Left lung (tissue), 14 donors: ENCODE data around the gene TMEM266. TPM values are rescaled to one million over a fixed set of nuclear protein-coding genes. Genes with fewer than 3 reads are reported as not detected.
"Not testable (repeated sequence)": the region's sequence is repeated elsewhere in the genome, so short reads cannot be mapped to it uniquely, and the experiment has no call there.

Experiments used
- ATAC-seq: fragments of 200-7000 bp; cut with Tn5 transposase; one replicate; pipeline ENCODE4 v1.9.1; 2020; ENCODE audit warnings: moderate library complexity
- DNase-seq, 4 donors: peaks; one replicate each; pipeline ENCODE4 v3.0.0-alpha.2; 2013 to 2020
- H3K27ac ChIP-seq, 2 donors: fragments of 200-600 bp; sonication (generic) in 1 of 2; one replicate each; pipeline versions ENCODE4 v1.5.0 to v1.8.0; 2020 to 2021
- H3K27me3 ChIP-seq, 2 donors: fragments of 200-600 bp; sonication (generic) in 1 of 2; one replicate each; pipeline versions ENCODE4 v1.5.0 to v1.8.0; 2020 to 2021
- H3K36me3 ChIP-seq, 2 donors: fragments of 200-600 bp; sonication (generic) in 1 of 2; one replicate each; pipeline versions ENCODE4 v1.5.0 to v1.8.0; 2020 to 2021
- H3K4me1 ChIP-seq, 2 donors: fragments of 200-600 bp; one replicate each; pipeline ENCODE4 v1.8.0; 2021
- H3K4me3 ChIP-seq, 2 donors: fragments of 200-600 bp; sonication (generic) in 1 of 2; one replicate each; pipeline versions ENCODE4 v1.5.0 to v1.8.0; 2020 to 2021; ENCODE audit warnings: mild to moderate bottlenecking in 1 of 2
- H3K9me3 ChIP-seq, 2 donors: fragments of 200-600 bp; sonication (generic) in 1 of 2; one replicate each; pipeline versions ENCODE4 v1.5.0 to v1.8.0; 2020 to 2021
- intact Hi-C, 2 donors: fragments of 100-400 bp; cut with DNase I; formaldehyde crosslinking; loops; one replicate each; pipeline versions ENCODE4 v1.11.2 to v1.14.2; 2022
- long read RNA-seq, 12 donors: library from polyadenylated mRNA in 2 of 12; unstranded in 2 of 12; transcript quantifications; one replicate each; pipeline ENCODE4 v2.0.0 and lab custom pipeline, GENCODE V29; 2019 to 2026
- polyA plus RNA-seq, 6 donors: library from polyadenylated mRNA; unstranded; fragments of 120-200 nt; gene quantifications; one replicate each; pipeline ENCODE4 v1.2.1, GENCODE V29; 2013; ENCODE audit not compliant: insufficient read length in 6 of 6
- total RNA-seq, 2 donors: library from RNA; stranded (reverse); fragmentation: NEBNext Ultra II Directional; extraction: Animal tissue kit (Norgen Biotek cat#: 25700); gene quantifications; one replicate each; pipeline ENCODE4 v1.2.1, GENCODE V29; 2021
- TF ChIP-seq, protein P1 (sequence below), 2 donors: fragments of 200-600 bp; sonication (generic) in 1 of 2; IDR thresholded peaks; one replicate each; pipeline versions ENCODE4 v1.5.0 to v1.8.0; 2021; ENCODE audit warnings: antibody characterized with exemption in 2 of 2
- donor health status: DM: no; HTN: yes; CAD: no.
- donor health status: DM: no; HTN: no; CAD: no.

Gene TMEM266, protein sequence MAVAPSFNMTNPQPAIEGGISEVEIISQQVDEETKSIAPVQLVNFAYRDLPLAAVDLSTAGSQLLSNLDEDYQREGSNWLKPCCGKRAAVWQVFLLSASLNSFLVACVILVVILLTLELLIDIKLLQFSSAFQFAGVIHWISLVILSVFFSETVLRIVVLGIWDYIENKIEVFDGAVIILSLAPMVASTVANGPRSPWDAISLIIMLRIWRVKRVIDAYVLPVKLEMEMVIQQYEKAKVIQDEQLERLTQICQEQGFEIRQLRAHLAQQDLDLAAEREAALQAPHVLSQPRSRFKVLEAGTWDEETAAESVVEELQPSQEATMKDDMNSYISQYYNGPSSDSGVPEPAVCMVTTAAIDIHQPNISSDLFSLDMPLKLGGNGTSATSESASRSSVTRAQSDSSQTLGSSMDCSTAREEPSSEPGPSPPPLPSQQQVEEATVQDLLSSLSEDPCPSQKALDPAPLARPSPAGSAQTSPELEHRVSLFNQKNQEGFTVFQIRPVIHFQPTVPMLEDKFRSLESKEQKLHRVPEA
- total RNA-seq (1 to 10 TPM; 1.1 to 2.8 TPM), polyA plus RNA-seq (1 to 10 TPM; 2.1 to 2.9 (median 2.3) TPM)
- long read RNA-seq, donor 1, partial matches to known transcripts: 122 of 177 reads
- long read RNA-seq, donor 1, other reads (novel, unspliced or antisense): 55 of 177 reads
- long read RNA-seq, donor 2, partial matches to known transcripts: 134 of 175 reads
- long read RNA-seq, donor 2, other reads (novel, unspliced or antisense): 41 of 175 reads
- long read RNA-seq, donor 3: 0 reads
- long read RNA-seq, donor 4: 0 reads
- long read RNA-seq, donor 5, partial matches to known transcripts: 0 of 1 reads
- long read RNA-seq, donor 5, other reads (novel, unspliced or antisense): 0 of 1 reads
- long read RNA-seq, donor 6, partial matches to known transcripts: 84 of 121 reads
- long read RNA-seq, donor 6, other reads (novel, unspliced or antisense): 37 of 121 reads
- long read RNA-seq, donor 7, partial matches to known transcripts: 43 of 81 reads
- long read RNA-seq, donor 7, other reads (novel, unspliced or antisense): 38 of 81 reads
- long read RNA-seq, donor 8, partial matches to known transcripts: 68 of 107 reads
- long read RNA-seq, donor 8, other reads (novel, unspliced or antisense): 39 of 107 reads
- long read RNA-seq, donor 9: 0 reads
- long read RNA-seq, donor 10: 0 reads
- long read RNA-seq, donor 11: 0 reads
- long read RNA-seq, donor 12, partial matches to known transcripts: 77 of 118 reads
- long read RNA-seq, donor 12, other reads (novel, unspliced or antisense): 41 of 118 reads

DNA sequence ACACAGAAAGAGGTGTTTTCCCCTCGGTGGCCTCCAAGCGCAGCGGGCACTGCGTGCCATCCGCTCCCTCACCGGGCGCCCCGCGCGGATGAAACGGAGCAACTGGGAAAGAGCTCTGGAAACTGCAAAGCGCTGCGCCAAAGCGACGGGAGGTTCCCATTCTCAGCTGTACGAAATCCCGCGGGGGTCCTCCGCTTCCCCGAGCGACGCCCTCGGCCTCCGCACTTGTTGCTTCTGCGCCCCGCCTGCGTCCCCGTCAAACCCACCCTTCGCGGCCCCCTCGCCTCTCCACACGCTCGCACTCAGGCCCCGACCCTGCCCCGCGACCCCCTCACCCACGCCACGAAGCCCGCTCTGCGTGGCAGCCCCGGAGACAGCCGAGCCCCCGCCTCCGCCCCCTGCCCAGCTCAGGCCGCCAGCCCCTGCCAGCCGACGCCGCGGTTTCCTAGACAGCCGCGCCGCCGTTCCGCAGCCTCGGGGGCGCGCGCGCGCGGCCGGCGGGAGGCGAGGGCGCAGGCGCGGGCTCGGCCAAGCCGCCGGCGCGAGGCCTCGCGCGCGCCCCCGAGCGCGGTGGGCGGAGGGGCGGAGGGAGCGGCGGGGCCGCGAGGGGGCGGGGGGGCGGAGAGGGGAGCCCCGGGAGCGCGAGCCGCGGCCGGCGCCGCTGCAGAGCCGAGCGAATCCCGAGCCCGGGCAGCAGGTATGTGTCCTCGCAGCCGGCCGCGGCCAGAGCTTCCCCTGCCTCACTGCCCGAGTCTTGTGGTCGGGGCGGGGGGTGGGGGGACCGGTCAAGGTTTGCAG is at the start of gene TMEM266:
TMEM266 (plus strand) TSS at position 666 of the 798 bp plus-strand sequence. CDS start 74,279 bp downstream, outside the sequence.
- peaks cover 0 to 29% of the 10 kb centered on the region in 2 donors for H3K4me1 ChIP-seq
- DNase-seq (peak; percentile 35 to 85 (median 49)), ATAC-seq (peak; percentile 64)
- H3K27ac ChIP-seq: no peak within 1 kb of the TSS
- H3K9me3 ChIP-seq: no peaks in the 10 kb centered on the region
- TF ChIP-seq, protein P1, sequence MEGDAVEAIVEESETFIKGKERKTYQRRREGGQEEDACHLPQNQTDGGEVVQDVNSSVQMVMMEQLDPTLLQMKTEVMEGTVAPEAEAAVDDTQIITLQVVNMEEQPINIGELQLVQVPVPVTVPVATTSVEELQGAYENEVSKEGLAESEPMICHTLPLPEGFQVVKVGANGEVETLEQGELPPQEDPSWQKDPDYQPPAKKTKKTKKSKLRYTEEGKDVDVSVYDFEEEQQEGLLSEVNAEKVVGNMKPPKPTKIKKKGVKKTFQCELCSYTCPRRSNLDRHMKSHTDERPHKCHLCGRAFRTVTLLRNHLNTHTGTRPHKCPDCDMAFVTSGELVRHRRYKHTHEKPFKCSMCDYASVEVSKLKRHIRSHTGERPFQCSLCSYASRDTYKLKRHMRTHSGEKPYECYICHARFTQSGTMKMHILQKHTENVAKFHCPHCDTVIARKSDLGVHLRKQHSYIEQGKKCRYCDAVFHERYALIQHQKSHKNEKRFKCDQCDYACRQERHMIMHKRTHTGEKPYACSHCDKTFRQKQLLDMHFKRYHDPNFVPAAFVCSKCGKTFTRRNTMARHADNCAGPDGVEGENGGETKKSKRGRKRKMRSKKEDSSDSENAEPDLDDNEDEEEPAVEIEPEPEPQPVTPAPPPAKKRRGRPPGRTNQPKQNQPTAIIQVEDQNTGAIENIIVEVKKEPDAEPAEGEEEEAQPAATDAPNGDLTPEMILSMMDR (IDR thresholded peaks at IDR 0.05): no peak
- H3K36me3 ChIP-seq: no peaks in the 10 kb centered on the region
- intact Hi-C loops: loop anchor here in 1 of 2 donors (5.0 kb wide), 2 partner anchors 78 to 93 kb away; no protein-coding TSS in a partner anchor
- H3K27me3 ChIP-seq: peaks cover 18 to 66% of the 10 kb centered on the region in 2 donors
- peak within 1 kb of the TSS; percentile 34 to 50 for H3K4me3 ChIP-seq

DNA sequence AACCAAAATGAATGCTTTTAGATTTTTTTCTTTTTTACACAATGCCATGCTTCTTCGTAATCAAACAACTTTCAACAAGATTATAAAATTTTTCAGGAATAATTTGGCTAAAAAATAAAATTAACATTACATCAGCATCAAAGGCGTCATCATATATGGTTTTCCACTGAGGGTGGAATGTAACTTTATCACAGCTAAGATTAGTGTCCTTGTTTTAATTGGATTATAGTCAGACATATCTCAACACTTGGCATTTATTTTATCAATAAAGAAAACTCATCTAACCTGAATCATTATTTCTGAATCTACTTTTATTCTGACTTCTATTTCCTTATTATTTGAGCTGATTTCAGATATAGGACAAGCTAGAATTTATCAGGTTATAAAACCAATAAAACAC is 49.2 kb upstream of the TMEM266 start:
- H3K27me3 ChIP-seq: peaks cover 3 to 11% of the 10 kb centered on the region in 2 donors
- no peaks in the 10 kb centered on the region for H3K36me3 ChIP-seq
- no peak overlapping the region for H3K27ac ChIP-seq
- no peak for ATAC-seq
- peaks cover 0 to 14% of the 10 kb centered on the region in 2 donors for H3K4me1 ChIP-seq
- no peak for DNase-seq
- intact Hi-C loops: no loop called here
- H3K9me3 ChIP-seq: peaks cover 0 to 3% of the 10 kb centered on the region in 2 donors
- TF ChIP-seq, protein P1 (IDR thresholded peaks at IDR 0.05): no peak
- H3K4me3 ChIP-seq: no peak overlapping the region

DNA sequence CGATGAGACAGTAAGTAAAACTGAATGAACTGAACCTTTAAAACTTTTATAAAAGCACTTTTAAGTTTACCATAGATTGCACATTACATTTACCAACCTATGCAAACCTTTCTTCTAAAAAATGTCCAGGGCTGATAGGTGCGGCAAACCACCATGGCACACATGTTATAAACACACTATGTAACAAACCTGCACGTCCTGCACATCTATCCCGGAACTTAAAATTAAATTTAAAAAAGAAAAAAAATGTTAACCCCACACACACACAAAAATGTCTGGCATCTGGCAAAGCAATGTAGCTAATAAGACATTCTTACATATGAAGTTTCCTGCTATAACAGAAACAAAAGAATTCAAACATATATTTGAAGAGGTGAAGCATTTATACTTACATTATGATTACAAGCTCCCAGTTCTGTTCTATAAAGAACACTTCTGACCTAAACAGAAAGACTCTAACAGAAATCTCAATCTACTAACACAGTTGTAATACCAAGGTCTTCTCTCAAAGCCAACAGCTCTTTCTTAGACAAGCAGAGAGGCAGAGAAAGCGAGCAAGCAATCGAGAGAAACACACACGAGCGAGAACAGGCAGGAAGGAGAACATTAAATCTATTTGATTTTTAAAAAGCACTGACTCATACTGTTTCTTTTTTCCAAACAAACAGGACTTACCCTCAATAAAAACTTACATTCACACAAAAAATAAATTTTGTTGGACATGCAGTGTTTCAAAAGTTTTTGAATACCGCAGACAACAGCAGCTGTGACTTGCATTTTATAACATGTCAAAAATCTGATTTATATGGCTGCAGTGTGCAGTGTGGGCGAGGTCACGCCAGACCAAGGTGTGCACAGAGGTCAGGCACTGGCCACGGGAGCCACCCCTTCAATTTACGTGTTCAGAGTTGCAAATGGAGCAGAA is 47.9 kb upstream of the TMEM266 start, which contains the start of gene NRG4:
NRG4 (minus strand) TSS at position 798 of the 925 bp plus-strand sequence. CDS start 1,194 bp downstream, outside the sequence.
- H3K4me3 ChIP-seq: no peak within 1 kb of the TSS
- H3K4me1 ChIP-seq: peaks cover 0 to 4% of the 10 kb centered on the region in 2 donors
- H3K27me3 ChIP-seq: peaks cover 3 to 11% of the 10 kb centered on the region in 2 donors
- H3K9me3 ChIP-seq: peaks cover 0 to 9% of the 10 kb centered on the region in 2 donors
- TF ChIP-seq, protein P1 (IDR thresholded peaks at IDR 0.05): no peak
- ATAC-seq: peak; percentile 57
- no peaks in the 10 kb centered on the region for H3K36me3 ChIP-seq
- H3K27ac ChIP-seq: no peak within 1 kb of the TSS
- intact Hi-C loops: no loop called here
- peak in 2 of 4 donors; percentile 1 to 48 for DNase-seq

DNA sequence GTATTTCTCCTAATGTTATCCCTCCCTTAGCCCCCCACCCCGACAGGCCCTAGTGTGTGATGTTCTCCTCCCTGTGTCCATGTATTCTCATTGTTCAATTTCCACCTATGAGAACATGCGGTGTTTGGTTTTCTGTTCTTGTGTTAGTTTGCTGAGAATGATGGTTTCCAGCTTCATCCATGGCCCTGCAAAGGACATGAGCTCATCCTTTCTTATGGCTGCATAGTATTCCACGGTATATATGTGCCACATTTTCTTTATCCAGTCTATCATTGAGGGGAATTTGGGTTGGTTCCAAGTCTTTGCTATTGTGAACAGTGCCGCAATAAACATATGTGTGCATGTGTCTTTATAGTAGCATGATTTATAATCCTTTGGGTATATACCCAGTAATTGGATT is 46.3 kb upstream of the TMEM266 start:
- H3K27ac ChIP-seq, DNase-seq, ATAC-seq, H3K4me3 ChIP-seq, intact Hi-C loops, H3K4me1 ChIP-seq, H3K36me3 ChIP-seq: not testable (repeated sequence)
- H3K27me3 ChIP-seq: peaks cover 3 to 13% of the 10 kb centered on the region in 2 donors
- H3K9me3 ChIP-seq: peaks cover 0 to 20% of the 10 kb centered on the region in 2 donors
